ENCODE results near the gene CD1D.
"Not testable (repeated sequence)": the region's sequence is repeated elsewhere in the genome, so short reads cannot be mapped to it uniquely, and the experiment has no call there.

Gene CD1D

GRCh38 chr1:158180741-158181576 is at the start of gene CD1D:
Gene CD1D (plus strand): TSS chr1:158180895. CDS start chr1:158181102, 207 bp downstream.
- peak in 1 of 2 experiments; percentile 1 for DNase-seq (ENCODE audit: low read depth in 2 of 2)

- no peak for DNase-seq (ENCODE audit: low read depth in 2 of 2)
Observed at GRCh38 chr1:158131217-158131616, 49.5 kb upstream of the CD1D start.

DNA sequence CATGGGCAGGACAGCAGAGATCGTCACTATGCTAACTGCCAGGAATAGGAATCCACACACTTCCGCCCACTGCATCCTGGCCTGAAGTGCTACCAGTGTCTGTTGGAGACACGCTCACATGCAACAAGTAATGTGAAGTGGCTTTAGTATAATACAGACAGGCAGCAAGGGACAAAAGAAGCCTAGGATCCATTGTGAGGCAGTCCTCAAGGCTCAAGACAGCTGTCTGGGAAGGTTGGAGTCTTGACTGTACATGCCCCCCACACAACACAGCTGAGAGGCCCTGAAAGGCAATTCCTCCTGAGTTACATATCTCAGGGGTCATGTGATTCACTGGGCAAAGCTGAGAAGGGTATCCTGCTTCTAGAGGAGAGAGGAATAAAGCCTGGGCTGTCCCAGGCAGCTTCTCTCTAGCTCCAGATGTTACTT is 39.9 kb upstream of the CD1D start:
- DNase-seq (ENCODE audit: low read depth in 2 of 2): no peak

GRCh38 chr1:158145173-158145719 is 35.4 kb upstream of the CD1D start:
- no peak for DNase-seq (ENCODE audit: low read depth in 2 of 2)

GRCh38 chr1:158146165-158146564 is 34.5 kb upstream of the CD1D start:
- DNase-seq (ENCODE audit: low read depth in 2 of 2): no peak

DNA sequence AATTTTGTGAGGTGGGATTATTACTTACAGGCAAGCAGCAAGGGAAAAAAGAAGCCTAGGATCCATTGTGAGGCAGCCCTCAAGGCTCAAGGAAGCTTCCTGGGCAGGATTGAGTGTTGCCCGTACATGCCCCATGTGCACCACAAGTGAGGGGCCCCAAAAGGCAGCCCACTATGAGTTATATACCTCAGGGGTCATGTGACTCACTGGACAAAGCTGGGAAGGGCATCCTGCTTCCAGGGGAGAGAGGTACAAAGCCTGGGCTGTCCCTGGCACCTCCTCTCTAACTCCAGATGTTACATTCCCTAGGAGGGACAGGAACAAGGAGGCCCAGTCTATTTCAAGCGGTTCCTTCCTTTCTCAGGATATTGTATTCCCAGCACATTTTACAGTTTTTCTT is 34.0 kb upstream of the CD1D start:
- DNase-seq (ENCODE audit: low read depth in 2 of 2): no peak

- no peak for DNase-seq (ENCODE audit: low read depth in 2 of 2)
Observed at GRCh38 chr1:158147401-158147800, 33.3 kb upstream of the CD1D start.

- DNase-seq (ENCODE audit: low read depth in 2 of 2): no peak
Observed at GRCh38 chr1:158147869-158148268, 32.8 kb upstream of the CD1D start.

- DNase-seq (ENCODE audit: low read depth in 2 of 2): no peak
Observed at GRCh38 chr1:158148468-158148867, 32.2 kb upstream of the CD1D start.

DNA sequence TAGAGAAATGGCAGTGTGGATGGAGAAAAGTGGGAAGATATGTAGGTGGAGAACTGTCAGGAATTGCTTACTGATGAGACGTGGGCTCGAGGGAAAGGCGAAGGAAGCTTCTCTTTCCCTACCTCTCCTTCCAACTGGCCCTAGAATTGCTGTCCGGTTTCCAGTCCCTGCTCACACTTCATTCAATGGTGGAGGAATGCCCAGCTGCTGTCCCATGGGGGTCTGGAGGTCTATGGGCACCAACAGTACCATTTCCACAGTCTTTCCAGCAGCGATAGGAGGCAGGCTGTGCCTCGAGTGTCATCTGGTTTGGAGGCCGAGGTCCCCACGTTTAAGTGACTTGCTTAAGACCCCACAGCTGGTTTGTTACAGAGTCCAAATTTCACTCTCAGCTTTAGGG is 31.5 kb upstream of the CD1D start:
- DNase-seq (ENCODE audit: low read depth in 2 of 2): no peak

- DNase-seq (ENCODE audit: low read depth in 2 of 2): peak; percentile 65 to 77
Observed at GRCh38 chr1:158149577-158150269, 31.0 kb upstream of the CD1D start.

DNA sequence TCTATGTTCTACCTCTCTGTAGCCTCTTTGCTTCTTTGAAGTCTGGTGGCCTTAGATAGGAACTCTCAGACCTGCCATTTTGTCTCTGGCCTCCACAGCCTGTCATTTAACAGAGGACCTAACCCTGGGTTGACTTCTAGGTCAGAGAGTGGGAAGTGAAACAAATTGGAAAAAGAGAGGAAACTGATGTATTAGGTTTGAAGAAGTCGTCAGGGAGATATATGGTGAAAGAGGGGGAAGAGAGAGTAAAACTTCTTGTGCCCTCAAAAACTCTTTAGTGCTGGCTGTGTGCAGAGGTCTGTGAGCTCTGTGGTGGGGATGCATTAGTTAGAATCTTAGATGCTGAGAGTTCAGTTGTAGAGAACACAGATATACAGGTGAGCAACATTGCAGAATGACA is 30.2 kb upstream of the CD1D start:
- no peak for DNase-seq (ENCODE audit: low read depth in 2 of 2)

DNA sequence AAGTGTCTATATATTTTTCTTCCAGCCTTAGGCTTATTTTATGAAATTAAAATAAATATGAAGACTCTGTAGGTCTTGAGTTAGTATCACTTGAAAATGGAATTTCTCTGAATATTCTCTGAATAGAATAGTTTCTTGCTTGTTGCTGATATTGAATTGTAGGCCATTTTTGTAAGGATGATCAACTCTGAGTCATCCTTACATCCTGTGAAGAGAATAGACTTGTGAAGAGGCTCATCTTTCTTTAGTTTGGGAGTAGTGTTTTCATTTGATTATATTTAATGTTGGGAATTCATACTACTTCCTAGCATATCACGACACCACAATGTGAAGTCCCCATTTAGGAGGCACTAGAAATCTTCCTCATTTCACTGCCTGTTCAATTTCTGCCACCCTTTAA is 27.5 kb upstream of the CD1D start:
- no peak for DNase-seq (ENCODE audit: low read depth in 2 of 2)

DNA sequence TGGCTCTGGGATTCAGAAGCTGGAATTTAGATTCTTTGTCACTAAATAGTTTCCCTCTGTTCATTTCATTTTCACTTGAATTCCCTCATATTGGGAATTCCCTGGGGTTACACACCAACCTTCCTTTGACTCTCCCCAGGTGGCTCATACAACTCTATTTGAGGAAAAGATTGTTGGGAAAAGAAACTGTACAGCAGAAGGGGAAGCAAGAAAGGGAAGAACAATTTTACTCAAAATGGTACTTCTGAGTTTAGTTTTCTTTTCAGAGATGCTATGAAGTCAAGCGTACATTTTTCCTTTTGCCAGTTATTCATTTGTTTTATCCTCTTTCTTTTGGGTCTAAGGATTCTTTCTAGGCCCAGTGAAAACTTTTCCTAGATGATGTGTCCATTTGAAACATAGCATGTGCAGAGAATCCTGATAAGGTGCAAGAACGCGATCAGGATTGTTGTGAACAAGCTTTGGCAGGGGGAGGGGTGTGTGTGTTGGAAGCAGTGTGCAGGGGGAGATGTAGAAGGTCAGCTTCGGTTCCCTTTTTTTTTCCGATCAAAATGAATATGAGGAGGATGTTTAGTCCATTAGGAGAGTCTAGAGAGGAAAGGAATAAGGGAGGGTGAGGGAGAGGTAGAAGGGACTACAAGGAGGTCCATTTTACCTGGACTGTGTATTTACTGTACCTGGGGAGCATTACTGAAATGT is 26.8 kb upstream of the CD1D start:
- DNase-seq (ENCODE audit: low read depth in 2 of 2): no peak

DNA sequence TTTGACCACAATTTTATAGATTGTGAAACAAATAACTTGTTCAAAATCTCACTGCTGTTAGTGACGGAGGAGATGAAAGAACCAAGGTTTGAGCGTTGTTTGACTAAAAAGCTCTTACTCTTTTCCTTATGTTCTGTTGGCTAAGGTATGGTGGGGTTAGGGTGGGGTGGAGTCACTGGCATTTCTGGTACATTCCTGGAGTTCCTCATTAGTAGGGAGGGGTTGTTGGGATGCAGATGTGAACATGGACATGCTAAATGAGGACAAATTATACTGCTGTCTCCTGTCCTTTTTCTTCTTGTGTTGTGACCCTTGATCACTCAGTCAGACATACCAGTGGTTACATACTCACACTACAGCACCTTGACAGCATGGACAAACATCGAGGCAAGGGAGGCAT is 26.2 kb upstream of the CD1D start:
- no peak for DNase-seq (ENCODE audit: low read depth in 2 of 2)

DNA sequence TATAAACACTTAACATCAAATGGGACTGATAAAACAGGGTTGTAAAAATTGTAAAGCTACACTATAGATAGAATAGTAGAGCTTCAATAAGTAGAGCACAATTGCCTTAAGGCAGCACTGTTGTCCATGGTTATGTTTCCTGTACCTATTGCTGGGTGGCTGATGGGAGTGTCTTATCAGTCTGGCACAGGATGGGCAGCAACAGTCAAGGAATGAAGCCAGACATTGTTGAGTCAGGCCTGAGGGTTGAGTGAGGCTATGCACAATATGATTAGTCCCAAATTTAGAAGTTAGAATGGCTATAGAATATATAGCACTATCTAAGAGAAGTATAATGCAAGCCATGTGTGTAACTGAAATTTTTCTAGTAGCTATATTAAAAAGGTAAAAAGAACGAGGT is 25.0 kb upstream of the CD1D start:
- DNase-seq (ENCODE audit: low read depth in 2 of 2): no peak

DNA sequence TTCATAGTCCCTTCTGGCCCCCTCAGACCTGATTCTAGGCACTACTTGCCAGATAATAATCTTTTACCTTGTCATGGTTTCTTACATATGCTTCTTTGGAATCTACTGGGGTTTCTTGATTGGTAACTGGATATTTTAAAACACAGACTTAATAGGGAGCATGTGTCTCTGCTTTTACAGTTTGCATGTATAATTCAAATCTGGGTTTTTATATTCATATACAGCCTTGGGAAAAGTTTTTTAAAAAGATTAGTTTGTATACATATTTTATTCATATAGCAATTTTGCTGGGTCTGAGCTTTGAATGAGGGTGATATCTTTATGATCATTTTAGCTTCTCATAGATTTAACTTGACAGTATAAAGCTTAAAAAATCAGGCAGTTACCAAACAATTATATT is 21.1 kb upstream of the CD1D start:
- no peak for DNase-seq (ENCODE audit: low read depth in 2 of 2)

- DNase-seq (ENCODE audit: low read depth in 2 of 2): no peak
Observed at GRCh38 chr1:158161446-158161845, 19.2 kb upstream of the CD1D start.

DNA sequence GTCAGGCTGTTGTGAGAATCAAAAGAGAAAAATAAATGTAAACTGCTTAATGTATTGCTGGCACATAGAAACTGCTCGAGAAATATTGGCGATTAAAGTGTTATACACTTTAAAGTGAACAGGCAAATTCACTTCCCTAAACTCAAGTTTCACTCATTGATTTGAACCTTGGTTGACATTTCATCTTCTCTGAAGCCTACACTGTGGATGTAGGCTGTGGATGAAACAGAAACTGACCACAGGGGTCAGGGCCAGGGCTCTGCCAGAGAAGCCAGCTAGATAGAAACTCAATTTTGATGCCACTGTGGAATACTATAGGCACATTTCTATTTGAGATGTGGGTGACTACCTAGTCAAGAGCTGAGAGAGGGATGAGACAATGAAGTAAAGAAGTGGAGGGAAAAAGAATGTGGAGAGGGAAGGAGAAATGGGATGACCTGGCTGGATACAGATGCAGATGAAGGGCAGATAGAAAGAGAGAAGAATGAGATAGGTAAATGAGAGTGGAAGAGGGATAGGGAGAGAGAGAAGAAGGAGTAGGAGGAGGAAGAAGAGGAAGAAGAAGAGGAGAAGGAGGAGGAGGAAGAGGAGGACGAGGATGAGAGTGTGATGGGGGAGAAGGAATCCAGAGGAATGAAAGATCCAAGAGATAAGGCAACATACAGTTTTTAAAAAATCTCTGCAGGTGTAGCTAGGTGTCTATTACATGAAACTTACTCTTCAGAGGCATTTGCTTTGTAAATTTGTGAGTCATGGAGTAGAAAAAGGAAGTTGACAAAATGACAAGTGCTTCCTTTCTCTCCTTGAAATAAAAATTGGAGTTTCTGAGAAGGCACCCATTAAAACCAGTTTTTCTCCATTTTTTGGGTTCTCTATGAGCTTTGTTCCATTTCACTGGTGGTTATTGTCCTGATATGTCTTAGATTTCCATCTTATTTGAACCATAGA is 17.4 kb upstream of the CD1D start:
- DNase-seq (ENCODE audit: low read depth in 2 of 2): no peak

DNA sequence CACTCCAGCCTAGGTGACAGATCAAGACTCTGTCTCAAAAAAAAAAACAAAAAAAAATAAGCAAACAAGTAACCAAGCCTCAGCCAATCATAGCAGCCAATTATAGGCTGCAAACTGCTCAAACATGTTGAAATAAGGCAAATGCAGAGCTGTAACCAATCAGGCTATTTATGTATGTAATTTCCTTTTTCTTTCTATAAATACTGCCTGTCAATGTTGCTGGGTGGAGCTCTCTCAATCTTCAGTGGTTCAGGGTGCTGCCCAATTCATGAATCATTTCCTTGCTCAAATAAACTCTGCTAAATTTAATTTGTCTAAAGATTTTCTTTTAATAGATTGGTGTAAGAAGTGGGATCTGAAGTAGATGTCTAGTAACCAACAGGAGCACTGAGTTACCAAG is 11.6 kb upstream of the CD1D start:
- DNase-seq (ENCODE audit: low read depth in 2 of 2): no peak

DNA sequence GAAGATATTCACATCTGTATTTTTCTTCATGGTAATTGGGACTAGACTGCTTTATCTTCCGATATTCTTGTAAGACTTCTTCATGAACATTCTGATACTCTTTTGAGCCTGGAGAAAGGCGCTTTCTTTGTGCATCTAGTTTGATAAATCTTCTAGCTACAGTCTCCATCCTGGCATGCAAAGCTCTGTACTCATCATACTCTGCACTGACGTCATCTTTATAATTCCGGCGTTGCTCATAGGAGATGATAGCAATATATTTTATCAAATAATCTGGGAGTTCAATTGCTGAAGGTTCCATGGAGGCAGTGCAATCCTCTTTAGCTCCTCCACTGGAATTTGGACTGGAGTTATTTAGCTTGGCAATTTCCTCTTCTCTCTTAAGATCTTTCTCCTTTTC is 4.8 kb upstream of the CD1D start:
- DNase-seq (ENCODE audit: low read depth in 2 of 2): not testable (repeated sequence)

All from stimulated activated CD4-positive, alpha-beta T cell treated with anti-CD3 and anti-CD28 coated beads, Interleukin-12 subunit alpha, Interleukin-12 subunit beta, amount 100 ng/mL, for 24 hours (primary cell).